HepG2 (cell line): ENCODE data around the gene PYGL. TPM values are rescaled to one million over a fixed set of nuclear protein-coding genes. Genes with fewer than 3 reads are reported as not detected.

Source experiments
- BCLAF1 ChIP-seq: fragments of 450-650 bp; IDR thresholded peaks from 2 replicates; pipeline ENCODE4 v1.6.1; 2017; ENCODE audit warnings: mild to moderate bottlenecking
- DNMT1 ChIP-seq: sonication (generic); formaldehyde crosslinking; IDR thresholded peaks from 2 replicates; pipeline ENCODE4 v1.5.1; 2020; ENCODE audit warnings: mild to moderate bottlenecking, missing genetic modification reagents
- HIC2 ChIP-seq: sonication (generic); formaldehyde crosslinking; IDR thresholded peaks from 2 replicates; pipeline ENCODE4 v1.9.0; 2022; ENCODE audit warnings: low read depth, missing genetic modification reagents
- NFYC ChIP-seq: IDR thresholded peaks from 2 replicates; pipeline ENCODE4 v1.6.1; 2016; ENCODE audit warnings: missing genetic modification reagents, missing compliant biosample characterization
- NKX3-1 ChIP-seq: sonication (generic); formaldehyde crosslinking; IDR thresholded peaks from 2 replicates; pipeline ENCODE4 v1.5.0; 2020; ENCODE audit warnings: missing genetic modification reagents
- NR2C2 ChIP-seq: sonication (generic); formaldehyde crosslinking; IDR thresholded peaks from 2 replicates; pipeline ENCODE4 v1.4.0; 2020; ENCODE audit warnings: missing genetic modification reagents, mild to moderate bottlenecking, moderate library complexity, borderline replicate concordance
- POLR2AphosphoS5 ChIP-seq: IDR thresholded peaks from 2 replicates; pipeline ENCODE4 v1.6.1; 2012; ENCODE audit warnings: low read depth, low read length
- PPARG ChIP-seq: conservative IDR thresholded peaks from 2 replicates; pipeline ENCODE4 v1.6.1; 2016; ENCODE audit warnings: missing biosample characterization, missing genetic modification reagents
- SNAPC5 ChIP-seq: sonication (generic); formaldehyde crosslinking; IDR thresholded peaks from 2 replicates; pipeline ENCODE4 v1.8.1; 2023; ENCODE audit warnings: mild to moderate bottlenecking, missing genetic modification reagents, borderline replicate concordance
- TEF ChIP-seq: sonication (generic); formaldehyde crosslinking; IDR thresholded peaks from 2 replicates; pipeline ENCODE4 v1.5.0; 2020; ENCODE audit warnings: missing genetic modification reagents
- ZBTB25 ChIP-seq: IDR thresholded peaks from 2 replicates; pipeline ENCODE4 v1.6.1; 2018; ENCODE audit warnings: missing genetic modification reagents
- ZNF251 ChIP-seq: sonication (generic); formaldehyde crosslinking; IDR thresholded peaks from 2 replicates; pipeline ENCODE4 v1.9.0; 2021; ENCODE audit warnings: mild to moderate bottlenecking, missing genetic modification reagents
- ZNF274 ChIP-seq: sonication (generic); formaldehyde crosslinking; IDR thresholded peaks from 2 replicates; pipeline ENCODE4 v1.5.1; 2020; ENCODE audit warnings: mild to moderate bottlenecking, missing genetic modification reagents
- ZNF280D ChIP-seq: sonication (generic); formaldehyde crosslinking; IDR thresholded peaks from 2 replicates; pipeline ENCODE4 v1.5.1; 2020; ENCODE audit warnings: mild to moderate bottlenecking, missing genetic modification reagents
- ZNF44 ChIP-seq: sonication (generic); formaldehyde crosslinking; IDR thresholded peaks from 2 replicates; pipeline ENCODE4 v1.5.1; 2020; ENCODE audit warnings: mild to moderate bottlenecking, missing genetic modification reagents
- ZNF577 ChIP-seq: sonication (generic); formaldehyde crosslinking; IDR thresholded peaks from 2 replicates; pipeline ENCODE4 v1.4.0; 2020; ENCODE audit warnings: mild to moderate bottlenecking, low read depth, missing genetic modification reagents, borderline replicate concordance
- ZNF652 ChIP-seq: IDR thresholded peaks from 2 replicates; pipeline ENCODE4 v1.6.1; 2016; ENCODE audit warnings: low read depth, borderline replicate concordance
- ZNF7 ChIP-seq: IDR thresholded peaks from 2 replicates; pipeline ENCODE4 v1.6.1; 2016; ENCODE audit warnings: missing biosample characterization, missing genetic modification reagents
- ZNF713 ChIP-seq: sonication (generic); formaldehyde crosslinking; IDR thresholded peaks from 2 replicates; pipeline ENCODE4 v1.4.0; 2020; ENCODE audit warnings: mild to moderate bottlenecking, missing genetic modification reagents
- ZNF841 ChIP-seq: sonication (generic); formaldehyde crosslinking; IDR thresholded peaks from 2 replicates; pipeline ENCODE4 v1.8.1; 2023; ENCODE audit warnings: missing genetic modification reagents, borderline replicate concordance
- ZSCAN30 ChIP-seq: sonication (generic); formaldehyde crosslinking; IDR thresholded peaks from 2 replicates; pipeline ENCODE4 v1.5.0; 2020; ENCODE audit warnings: mild to moderate bottlenecking, missing genetic modification reagents
- polyA plus RNA-seq, 8 experiments: library from polyadenylated mRNA; depleted of rRNA in 3 of 8; stranded (reverse) in 7 of 8; unstranded in 1 of 8; fragments of >200 nt; fragmentation: Illumina TruSeq in 4 of 8; extraction: Trizol in 4 of 8; gene quantifications; 2 replicates each; pipeline versions ENCODE4 v1.2.1 to v1.2.3, GENCODE V29; 2011 to 2016; ENCODE audit warnings: low read depth in 4 of 8, missing spikeins in 1 of 8, mixed read lengths in 1 of 8; ENCODE audit not compliant: insufficient read depth in 1 of 8
- total RNA-seq, 5 experiments: library from RNA; depleted of rRNA; stranded (reverse); fragments of >200 nt; fragmentation: Illumina TruSeq; extraction: Trizol; gene quantifications; 2 replicates each; pipeline ENCODE4 v1.2.3, GENCODE V29; 2016; ENCODE audit warnings: low read depth in 1 of 5

PYGL gene
- total and polyA plus RNA-seq, 2 of the 13 experiments (the other 11 are each of a cell fraction or from before 2014, with no cell fraction given) = 98.4 to 110 TPM

- no peak for TF ChIP-seq NFYC (CRISPR knock-in tag)
- no peak for TF ChIP-seq DNMT1 (CRISPR knock-in tag)
- no peak for TF ChIP-seq ZBTB25 (CRISPR knock-in tag)
- TF ChIP-seq HIC2 (CRISPR knock-in tag) = peak; percentile 6; the same call in 1 of the 2 replicates
- TF ChIP-seq POLR2AphosphoS5 = peak; percentile 66
- no peak for TF ChIP-seq ZSCAN30 (CRISPR knock-in tag)
- no peak; the same call in 1 of the 2 replicates for TF ChIP-seq ZNF280D (CRISPR knock-in tag)
- no peak for TF ChIP-seq NKX3-1 (CRISPR knock-in tag)
- no peak for TF ChIP-seq NR2C2 (CRISPR knock-in tag)
- TF ChIP-seq ZNF7 = 0 out of 2 replicates have a peak, but pooled peaks have one; percentile 13
- no peak for TF ChIP-seq PPARG (CRISPR knock-in tag)
- TF ChIP-seq ZNF44 (CRISPR knock-in tag) = no peak
- no peak for TF ChIP-seq BCLAF1
- no peak for TF ChIP-seq SNAPC5 (CRISPR knock-in tag)
- no peak for TF ChIP-seq ZNF652
- TF ChIP-seq ZNF841 = no peak
- no peak for TF ChIP-seq TEF (CRISPR knock-in tag)
- 0 out of 2 replicates have a peak, but pooled peaks have one; percentile 26 for TF ChIP-seq ZNF251 (CRISPR knock-in tag)
- no peak; the same call in 1 of the 2 replicates for TF ChIP-seq ZNF274 (CRISPR knock-in tag)
- TF ChIP-seq ZNF713 (CRISPR knock-in tag) = no peak
- TF ChIP-seq ZNF577 (CRISPR knock-in tag) = no peak
Observed at GRCh38 chr14:50943943-50944646, at the start of gene PYGL (continued).
